Iris pigment epithelial cell (primary cell): Measurements from ENCODE around the gene MYO3A.

Source experiments
- DNase-seq: peaks from one replicate; pipeline ENCODE4 v3.0.0-alpha.2; 2011; ENCODE audit warnings: low read depth

MYO3A gene

GRCh38 chr10:26214004-26214403 lies 280.0 kb downstream of the MYO3A start:
- no peak for DNase-seq

- DNase-seq, result no peak
Observed at GRCh38 chr10:26214551-26215395, 280.7 kb downstream of the MYO3A start.

- no peak for DNase-seq
Observed at GRCh38 chr10:26215396-26215934, 281.4 kb downstream of the MYO3A start.

GRCh38 chr10:26215935-26216584 lies 282.0 kb downstream of the MYO3A start:
- peak; percentile 12 for DNase-seq

- no peak for DNase-seq
Observed at GRCh38 chr10:26216585-26217395, 282.8 kb downstream of the MYO3A start, which contains the start of gene GAD2. TSS of gene GAD2 (plus strand) at chr10:26216774. CDS start at chr10:26216810, 36 bp downstream.

GRCh38 chr10:26217396-26218086 lies 283.5 kb downstream of the MYO3A start:
- no peak for DNase-seq

GRCh38 chr10:26219676-26220075 lies 285.6 kb downstream of the MYO3A start:
- DNase-seq, result no peak

- DNase-seq, result no peak
Observed at GRCh38 chr10:26220901-26221300, 286.9 kb downstream of the MYO3A start.

- DNase-seq, result no peak
Observed at GRCh38 chr10:26221541-26221940, 287.5 kb downstream of the MYO3A start.

- DNase-seq, result no peak
Observed at GRCh38 chr10:26222563-26222962, 288.5 kb downstream of the MYO3A start.

- DNase-seq, result no peak
Observed at GRCh38 chr10:26225322-26225721, 291.3 kb downstream of the MYO3A start.

GRCh38 chr10:26227786-26228185 lies 293.8 kb downstream of the MYO3A start:
- DNase-seq, result no peak

- no peak for DNase-seq
Observed at GRCh38 chr10:26232174-26232573, 298.1 kb downstream of the MYO3A start.

- DNase-seq, result no peak
Observed at GRCh38 chr10:26235761-26236160, 301.7 kb downstream of the MYO3A start.

- no peak for DNase-seq
Observed at GRCh38 chr10:26238378-26238777, 304.3 kb downstream of the MYO3A start.

GRCh38 chr10:26242706-26243350 lies 308.8 kb downstream of the MYO3A start:
- no peak for DNase-seq

- no peak for DNase-seq
Observed at GRCh38 chr10:26243351-26243720, 309.3 kb downstream of the MYO3A start.

GRCh38 chr10:26249681-26250080 lies 315.7 kb downstream of the MYO3A start:
- DNase-seq, result no peak

- no peak for DNase-seq
Observed at GRCh38 chr10:26251925-26252324, 317.9 kb downstream of the MYO3A start.

GRCh38 chr10:26254616-26255015 lies 320.6 kb downstream of the MYO3A start:
- DNase-seq, result no peak

GRCh38 chr10:26259341-26259740 lies 325.3 kb downstream of the MYO3A start:
- no peak for DNase-seq
